Measurements from ENCODE around the gene SLITRK2.

Gene SLITRK2

DNA sequence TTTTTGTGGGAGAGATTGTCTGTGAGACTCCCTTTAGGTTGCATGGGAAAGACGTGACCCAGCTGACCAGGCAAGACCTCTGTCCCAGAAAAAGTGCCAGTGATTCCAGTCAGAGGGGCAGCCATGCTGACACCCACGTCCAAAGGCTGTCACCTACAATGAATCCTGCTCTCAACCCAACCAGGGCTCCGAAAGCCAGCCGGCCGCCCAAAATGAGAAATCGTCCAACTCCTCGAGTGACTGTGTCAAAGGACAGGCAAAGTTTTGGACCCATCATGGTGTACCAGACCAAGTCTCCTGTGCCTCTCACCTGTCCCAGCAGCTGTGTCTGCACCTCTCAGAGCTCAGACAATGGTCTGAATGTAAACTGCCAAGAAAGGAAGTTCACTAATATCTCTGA, 5.5 kb downstream of the SLITRK2 start:
- no peaks in the 10 kb centered on the region for H3K36me3 ChIP-seq

DNA sequence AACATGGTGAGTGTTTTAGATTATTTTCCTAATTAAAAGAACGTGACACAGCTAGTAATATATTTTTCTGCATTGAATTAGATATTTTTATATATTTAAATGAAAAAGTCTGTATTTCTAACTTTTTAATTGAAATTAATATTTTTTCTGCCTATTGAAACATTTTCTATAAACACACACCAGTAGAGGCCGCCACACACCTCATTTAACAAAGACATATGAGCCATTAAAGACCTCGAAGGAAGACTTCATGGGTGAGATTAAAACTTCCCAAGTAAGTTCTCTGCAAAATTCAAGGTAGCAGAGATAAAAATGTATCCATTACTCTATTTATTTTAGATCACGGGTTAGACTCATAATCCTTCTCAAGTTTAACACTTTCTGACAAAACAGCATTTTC, 8.3 kb downstream of the SLITRK2 start:
- no peak for TF ChIP-seq CTCF (IDR thresholded peaks at IDR 0.05; ENCODE audit: low read depth, low read length)
- DNase-seq = no peak
- H3K4me3 ChIP-seq (ENCODE audit: low read depth, low read length) = no peak overlapping the region
- H3K9me3 ChIP-seq (ENCODE audit: severe bottlenecking) = no peaks in the 10 kb centered on the region
- H3K27me3 ChIP-seq (ENCODE audit: insufficient read depth, low read depth, severe bottlenecking) = peaks cover 61% of the 10 kb centered on the region
- no peaks in the 10 kb centered on the region for H3K36me3 ChIP-seq
- no peak overlapping the region for H3K27ac ChIP-seq

More for the DNA sequence above, 5.5 kb downstream of the SLITRK2 start:
- TF ChIP-seq CTCF (IDR thresholded peaks at IDR 0.05; ENCODE audit: low read depth, low read length) = no peak
- Histone ChIP-seq H3K27me3 (ENCODE audit: insufficient read depth, low read depth, severe bottlenecking) (peaks cover 79% of the 10 kb centered on the region), H3K4me3 (ENCODE audit: low read depth, low read length) (no peak overlapping the region), H3K27ac (no peak overlapping the region), H3K9me3 (ENCODE audit: severe bottlenecking) (no peaks in the 10 kb centered on the region)
- no peak for DNase-seq

DNA sequence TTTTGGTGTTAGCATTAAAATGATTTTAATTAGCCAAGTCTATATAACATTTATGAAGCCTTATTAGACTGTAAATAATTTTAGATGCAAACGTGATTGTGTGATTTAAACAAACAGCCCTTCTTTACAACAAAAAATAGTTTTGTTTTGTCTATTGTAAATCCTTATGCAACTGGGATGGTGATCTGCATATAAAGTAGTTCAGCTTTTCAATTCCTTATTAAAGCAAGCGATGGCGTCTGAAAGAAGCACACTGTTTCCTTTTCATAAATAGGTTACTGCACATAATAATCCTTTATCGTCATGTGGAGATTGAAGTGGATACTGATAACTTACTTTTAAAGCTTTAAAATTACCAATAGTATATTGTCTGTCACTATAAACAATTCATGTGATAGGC, 8.8 kb downstream of the SLITRK2 start:
- Histone ChIP-seq H3K9me3 (ENCODE audit: severe bottlenecking) (no peaks in the 10 kb centered on the region), H3K36me3 (no peaks in the 10 kb centered on the region), H3K4me3 (ENCODE audit: low read depth, low read length) (no peak overlapping the region), H3K27ac (no peak overlapping the region), H3K27me3 (ENCODE audit: insufficient read depth, low read depth, severe bottlenecking) (peaks cover 58% of the 10 kb centered on the region)
- DNase-seq = no peak
- no peak for TF ChIP-seq CTCF (IDR thresholded peaks at IDR 0.05; ENCODE audit: low read depth, low read length)

DNA sequence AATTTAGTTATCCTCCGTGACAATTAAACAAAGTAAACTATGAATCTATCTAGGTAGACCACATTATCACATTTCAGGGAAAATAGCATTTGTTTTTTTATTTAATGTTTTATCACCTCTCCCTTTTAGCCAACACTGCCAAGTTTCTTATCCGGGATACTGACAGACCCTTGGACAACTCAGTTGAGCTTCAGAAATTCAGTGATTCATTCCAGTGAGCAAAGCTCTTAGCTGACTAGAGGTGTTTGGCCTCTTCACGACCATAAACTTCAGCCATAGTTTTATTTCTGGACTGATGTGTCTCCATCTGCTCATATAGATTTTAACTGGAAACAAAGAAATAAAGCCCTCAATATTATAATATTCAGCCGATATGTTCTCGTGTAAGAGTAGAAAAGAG, 15.2 kb downstream of the SLITRK2 start:
- H3K9me3 ChIP-seq (ENCODE audit: severe bottlenecking) = no peaks in the 10 kb centered on the region
- no peak for DNase-seq
- no peaks in the 10 kb centered on the region for H3K36me3 ChIP-seq
- no peak overlapping the region for H3K27ac ChIP-seq
- H3K4me3 ChIP-seq (ENCODE audit: low read depth, low read length) = no peak overlapping the region
- H3K27me3 ChIP-seq (ENCODE audit: insufficient read depth, low read depth, severe bottlenecking) = peaks cover 29% of the 10 kb centered on the region
- no peak for TF ChIP-seq CTCF (IDR thresholded peaks at IDR 0.05; ENCODE audit: low read depth, low read length)

DNA sequence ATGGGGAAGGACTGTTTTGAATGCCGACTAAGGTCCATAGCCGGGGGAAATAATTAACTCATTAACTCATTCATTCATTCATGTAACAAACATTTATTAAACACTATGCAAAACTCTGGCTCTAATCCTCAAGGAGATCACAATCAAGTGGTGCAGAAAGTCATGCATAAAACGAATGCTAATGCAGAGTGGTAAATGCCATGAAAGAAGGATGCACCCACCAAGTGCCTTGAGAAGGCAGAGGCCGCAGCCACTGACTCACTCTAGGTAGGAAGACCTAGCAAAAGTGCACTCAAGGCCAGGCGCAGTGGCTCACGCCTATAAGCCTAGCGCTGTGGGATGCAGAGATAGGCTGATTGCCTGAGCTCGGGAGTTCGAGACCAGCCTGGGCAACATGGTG, 22.9 kb downstream of the SLITRK2 start:
- Histone ChIP-seq H3K27me3 (ENCODE audit: insufficient read depth, low read depth, severe bottlenecking) (peaks cover 54% of the 10 kb centered on the region), H3K36me3 (no peaks in the 10 kb centered on the region), H3K27ac (no peak overlapping the region), H3K9me3 (ENCODE audit: severe bottlenecking) (no peaks in the 10 kb centered on the region), H3K4me3 (ENCODE audit: low read depth, low read length) (no peak overlapping the region)
- no peak for DNase-seq
- no peak for TF ChIP-seq CTCF (IDR thresholded peaks at IDR 0.05; ENCODE audit: low read depth, low read length)

GRCh38 chrX:145843146-145843904, 25.7 kb downstream of the SLITRK2 start:
- TF ChIP-seq CTCF (IDR thresholded peaks at IDR 0.05; ENCODE audit: low read depth, low read length) = no peak
- Histone ChIP-seq H3K27ac (no peak overlapping the region), H3K9me3 (ENCODE audit: severe bottlenecking) (no peaks in the 10 kb centered on the region), H3K27me3 (ENCODE audit: insufficient read depth, low read depth, severe bottlenecking) (peaks cover 59% of the 10 kb centered on the region), H3K4me3 (ENCODE audit: low read depth, low read length) (no peak overlapping the region), H3K36me3 (no peaks in the 10 kb centered on the region)
- no peak for DNase-seq
